ENCODE results near the gene MDFIC.

MDFIC gene

GRCh38 chr7:114911411-114911810 lies 10.5 kb upstream of the MDFIC start:
- Histone ChIP-seq H3K27me3 (replicated peaks) (no peaks in the 10 kb centered on the region), H3K4me3 (ENCODE audit: low read depth, low read length) (no peak overlapping the region), H3K27ac (no peak overlapping the region), H3K36me3 (replicated peaks) (no peaks in the 10 kb centered on the region)
- no peak for TF ChIP-seq CTCF (IDR thresholded peaks at IDR 0.05; ENCODE audit: low read depth, low read length, missing control alignments)
- DNase-seq: no peak
- in situ Hi-C loops (cut with HindIII; ENCODE audit: low pct_ligation_motif_present, low sequenced_read_pairs): no loop called here

GRCh38 chr7:114916261-114916892 lies 5.5 kb upstream of the MDFIC start:
- Histone ChIP-seq H3K27me3 (replicated peaks) (no peaks in the 10 kb centered on the region), H3K27ac (no peak overlapping the region), H3K4me3 (ENCODE audit: low read depth, low read length) (no peak overlapping the region), H3K36me3 (replicated peaks) (no peaks in the 10 kb centered on the region)
- TF ChIP-seq CTCF (IDR thresholded peaks at IDR 0.05; ENCODE audit: low read depth, low read length, missing control alignments): no peak
- no peak for DNase-seq
- in situ Hi-C loops (cut with HindIII; ENCODE audit: low pct_ligation_motif_present, low sequenced_read_pairs): no loop called here

GRCh38 chr7:114917211-114917839 lies 4.6 kb upstream of the MDFIC start:
- no peaks in the 10 kb centered on the region for H3K36me3 ChIP-seq (replicated peaks)
- no peak for DNase-seq
- H3K27me3 ChIP-seq (replicated peaks): no peaks in the 10 kb centered on the region
- no peak overlapping the region for H3K27ac ChIP-seq
- no peak overlapping the region for H3K4me3 ChIP-seq (ENCODE audit: low read depth, low read length)
- no peak for TF ChIP-seq CTCF (IDR thresholded peaks at IDR 0.05; ENCODE audit: low read depth, low read length, missing control alignments)
- in situ Hi-C loops (cut with HindIII; ENCODE audit: low pct_ligation_motif_present, low sequenced_read_pairs): no loop called here

- H3K27me3 ChIP-seq (replicated peaks): no peaks in the 10 kb centered on the region
- DNase-seq: no peak
- no peak overlapping the region for H3K4me3 ChIP-seq (ENCODE audit: low read depth, low read length)
- H3K36me3 ChIP-seq (replicated peaks): no peaks in the 10 kb centered on the region
- no peak for TF ChIP-seq CTCF (IDR thresholded peaks at IDR 0.05; ENCODE audit: low read depth, low read length, missing control alignments)
- in situ Hi-C loops (cut with HindIII; ENCODE audit: low pct_ligation_motif_present, low sequenced_read_pairs): no loop called here
- no peak overlapping the region for H3K27ac ChIP-seq
Observed at GRCh38 chr7:114919587-114919986, 2.3 kb upstream of the MDFIC start.

- H3K4me3 ChIP-seq (ENCODE audit: low read depth, low read length): peak overlapping the region; percentile 77
- in situ Hi-C loops (cut with HindIII; ENCODE audit: low pct_ligation_motif_present, low sequenced_read_pairs): no loop called here
- H3K27me3 ChIP-seq (replicated peaks): no peaks in the 10 kb centered on the region
- TF ChIP-seq CTCF (IDR thresholded peaks at IDR 0.05; ENCODE audit: low read depth, low read length, missing control alignments): no peak
- no peak overlapping the region for H3K27ac ChIP-seq
- DNase-seq: no peak
- H3K36me3 ChIP-seq (replicated peaks): no peaks in the 10 kb centered on the region
Observed at GRCh38 chr7:114921631-114922025, 266 bp upstream of the MDFIC start.

All from brain microvascular endothelial cell (primary cell).